ENCODE data around the gene IL6R.
"Not testable (repeated sequence)": the region's sequence is repeated elsewhere in the genome, so short reads cannot be mapped to it uniquely, and the experiment has no call there.

Gene IL6R

GRCh38 chr1:154420961-154421924 lies 16.1 kb downstream of the IL6R start:
- no peak for TF ChIP-seq CTCF (IDR thresholded peaks at IDR 0.05; ENCODE audit: insufficient read depth, low read depth, low read length, missing control alignments)
- no peak overlapping the region for H3K4me3 ChIP-seq (ENCODE audit: low read depth, low read length)
- DNase-seq (ENCODE audit: low read depth): no peak

- H3K4me3 ChIP-seq (ENCODE audit: low read depth, low read length); DNase-seq (ENCODE audit: low read depth): not testable (repeated sequence)
Observed at GRCh38 chr1:154422049-154422448, 16.9 kb downstream of the IL6R start.

GRCh38 chr1:154422521-154422920 lies 17.4 kb downstream of the IL6R start:
- no peak for TF ChIP-seq CTCF (IDR thresholded peaks at IDR 0.05; ENCODE audit: insufficient read depth, low read depth, low read length, missing control alignments)
- no peak for DNase-seq (ENCODE audit: low read depth)
- no peak overlapping the region for H3K4me3 ChIP-seq (ENCODE audit: low read depth, low read length)

- TF ChIP-seq CTCF (IDR thresholded peaks at IDR 0.05; ENCODE audit: insufficient read depth, low read depth, low read length, missing control alignments): no peak
- H3K4me3 ChIP-seq (ENCODE audit: low read depth, low read length): no peak overlapping the region
- DNase-seq (ENCODE audit: low read depth): no peak
Observed at GRCh38 chr1:154423304-154423987, 18.3 kb downstream of the IL6R start.

GRCh38 chr1:154423988-154424326 lies 18.8 kb downstream of the IL6R start:
- H3K4me3 ChIP-seq (ENCODE audit: low read depth, low read length): no peak overlapping the region
- no peak for TF ChIP-seq CTCF (IDR thresholded peaks at IDR 0.05; ENCODE audit: insufficient read depth, low read depth, low read length, missing control alignments)
- DNase-seq (ENCODE audit: low read depth): no peak

- DNase-seq (ENCODE audit: low read depth): no peak
- TF ChIP-seq CTCF (IDR thresholded peaks at IDR 0.05; ENCODE audit: insufficient read depth, low read depth, low read length, missing control alignments): no peak
- H3K4me3 ChIP-seq (ENCODE audit: low read depth, low read length): no peak overlapping the region
Observed at GRCh38 chr1:154425172-154425571, 20.0 kb downstream of the IL6R start.

Data from GM12865 (cell line).